Activated T-cell treated with anti-CD3 and anti-CD28 coated beads, Interleukin-2, amount 50 U/mL, for 24 hours (primary cell): ENCODE results near the gene SRD5A1.

ENCODE experiments used
- DNase-seq: peaks from one replicate; pipeline ENCODE4 v3.0.0-alpha.2; 2020
- H3K27ac Mint-ChIP-seq: 2 replicates; pipeline ENCODE4 v1.8.0; 2020; ENCODE audit warnings: mild to moderate bottlenecking, mixed read lengths
- H3K27me3 Mint-ChIP-seq: 2 replicates; pipeline ENCODE4 v1.8.0; 2020; ENCODE audit warnings: mixed read lengths
- H3K36me3 Mint-ChIP-seq: 2 replicates; pipeline ENCODE4 v1.8.0; 2020; ENCODE audit warnings: low read depth, mixed read lengths
- H3K4me1 Mint-ChIP-seq: 2 replicates; pipeline ENCODE4 v1.8.0; 2020; ENCODE audit warnings: low read depth, mixed read lengths
- H3K4me3 Mint-ChIP-seq: 2 replicates; pipeline ENCODE4 v1.8.0; 2020; ENCODE audit warnings: mild to moderate bottlenecking, moderate library complexity, mixed read lengths
- H3K9me3 Mint-ChIP-seq: 2 replicates; pipeline ENCODE4 v1.8.0; 2020; ENCODE audit warnings: mixed read lengths

Gene SRD5A1

GRCh38 chr5:6675784-6676491 is 42.7 kb downstream of the SRD5A1 start:
- Mint-ChIP-seq H3K27me3 (peaks cover 8% of the 10 kb centered on the region), H3K27ac (no peak overlapping the region)

GRCh38 chr5:6676702-6677101 is 43.5 kb downstream of the SRD5A1 start:
- Mint-ChIP-seq H3K27ac (no peak overlapping the region), H3K9me3 (no peaks in the 10 kb centered on the region), H3K27me3 (peaks cover 14% of the 10 kb centered on the region), H3K36me3 (no peaks in the 10 kb centered on the region), H3K4me3 (no peak overlapping the region), H3K4me1 (no peaks in the 10 kb centered on the region)
- DNase-seq = no peak

More at GRCh38 chr5:6675784-6676491, 42.7 kb downstream of the SRD5A1 start:
- peaks cover 5% of the 10 kb centered on the region for H3K36me3 Mint-ChIP-seq
- H3K9me3 Mint-ChIP-seq = no peaks in the 10 kb centered on the region
- DNase-seq = no peak
- H3K4me1 Mint-ChIP-seq = no peaks in the 10 kb centered on the region
- no peak overlapping the region for H3K4me3 Mint-ChIP-seq

GRCh38 chr5:6678385-6678784 is 45.1 kb downstream of the SRD5A1 start:
- Mint-ChIP-seq H3K4me3 (no peak overlapping the region), H3K4me1 (no peaks in the 10 kb centered on the region), H3K36me3 (no peaks in the 10 kb centered on the region), H3K9me3 (no peaks in the 10 kb centered on the region), H3K27ac (no peak overlapping the region), H3K27me3 (peaks cover 19% of the 10 kb centered on the region)
- no peak for DNase-seq

GRCh38 chr5:6680922-6681321 is 47.7 kb downstream of the SRD5A1 start:
- H3K4me3 Mint-ChIP-seq = no peak overlapping the region
- H3K27ac Mint-ChIP-seq = no peak overlapping the region
- H3K36me3 Mint-ChIP-seq = no peaks in the 10 kb centered on the region
- no peaks in the 10 kb centered on the region for H3K9me3 Mint-ChIP-seq
- DNase-seq = no peak
- H3K27me3 Mint-ChIP-seq = peaks cover 43% of the 10 kb centered on the region
- H3K4me1 Mint-ChIP-seq = no peaks in the 10 kb centered on the region

- no peak overlapping the region for H3K4me3 Mint-ChIP-seq
- H3K4me1 Mint-ChIP-seq = peaks cover 2% of the 10 kb centered on the region
- H3K27me3 Mint-ChIP-seq = peaks cover 51% of the 10 kb centered on the region
- no peak overlapping the region for H3K27ac Mint-ChIP-seq
- no peaks in the 10 kb centered on the region for H3K36me3 Mint-ChIP-seq
- no peaks in the 10 kb centered on the region for H3K9me3 Mint-ChIP-seq
- DNase-seq = no peak
Measured at GRCh38 chr5:6681682-6682081, 48.4 kb downstream of the SRD5A1 start.

- Mint-ChIP-seq H3K27me3 (peaks cover 54% of the 10 kb centered on the region), H3K36me3 (no peaks in the 10 kb centered on the region), H3K9me3 (no peaks in the 10 kb centered on the region), H3K27ac (no peak overlapping the region), H3K4me1 (peaks cover 6% of the 10 kb centered on the region), H3K4me3 (no peak overlapping the region)
- no peak for DNase-seq
Measured at GRCh38 chr5:6682239-6682638, 49.0 kb downstream of the SRD5A1 start.

- Mint-ChIP-seq H3K4me3 (no peak overlapping the region), H3K4me1 (peaks cover 9% of the 10 kb centered on the region), H3K27ac (no peak overlapping the region), H3K27me3 (peaks cover 62% of the 10 kb centered on the region), H3K9me3 (no peaks in the 10 kb centered on the region), H3K36me3 (no peaks in the 10 kb centered on the region)
- DNase-seq = no peak
Measured at GRCh38 chr5:6683241-6683640, 50.0 kb downstream of the SRD5A1 start.

- Mint-ChIP-seq H3K4me1 (peaks cover 9% of the 10 kb centered on the region), H3K9me3 (no peaks in the 10 kb centered on the region)
- DNase-seq = no peak
Measured at GRCh38 chr5:6684075-6684474, 50.8 kb downstream of the SRD5A1 start.

GRCh38 chr5:6686501-6686900 is 53.3 kb downstream of the SRD5A1 start:
- H3K27me3 Mint-ChIP-seq = peaks cover 64% of the 10 kb centered on the region
- DNase-seq = no peak
- no peak overlapping the region for H3K27ac Mint-ChIP-seq
- H3K9me3 Mint-ChIP-seq = no peaks in the 10 kb centered on the region
- H3K4me1 Mint-ChIP-seq = peaks cover 9% of the 10 kb centered on the region
- no peak overlapping the region for H3K4me3 Mint-ChIP-seq
- no peaks in the 10 kb centered on the region for H3K36me3 Mint-ChIP-seq

More at GRCh38 chr5:6684075-6684474, 50.8 kb downstream of the SRD5A1 start:
- H3K36me3 Mint-ChIP-seq = no peaks in the 10 kb centered on the region
- no peak overlapping the region for H3K27ac Mint-ChIP-seq
- peaks cover 65% of the 10 kb centered on the region for H3K27me3 Mint-ChIP-seq
- H3K4me3 Mint-ChIP-seq = no peak overlapping the region

- H3K4me1 Mint-ChIP-seq = peaks cover 9% of the 10 kb centered on the region
- no peaks in the 10 kb centered on the region for H3K36me3 Mint-ChIP-seq
- H3K4me3 Mint-ChIP-seq = no peak overlapping the region
- H3K27me3 Mint-ChIP-seq = peaks cover 62% of the 10 kb centered on the region
- H3K9me3 Mint-ChIP-seq = no peaks in the 10 kb centered on the region
- H3K27ac Mint-ChIP-seq = no peak overlapping the region
- no peak for DNase-seq
Measured at GRCh38 chr5:6686915-6687409, 53.7 kb downstream of the SRD5A1 start.

- Mint-ChIP-seq H3K4me1 (peaks cover 9% of the 10 kb centered on the region), H3K9me3 (no peaks in the 10 kb centered on the region), H3K4me3 (no peak overlapping the region), H3K27ac (no peak overlapping the region), H3K36me3 (no peaks in the 10 kb centered on the region), H3K27me3 (peaks cover 66% of the 10 kb centered on the region)
- no peak for DNase-seq
Measured at GRCh38 chr5:6687505-6687904, 54.3 kb downstream of the SRD5A1 start.

- H3K27me3 Mint-ChIP-seq = peaks cover 58% of the 10 kb centered on the region
- no peak for DNase-seq
- no peak overlapping the region for H3K4me3 Mint-ChIP-seq
- no peak overlapping the region for H3K27ac Mint-ChIP-seq
- H3K9me3 Mint-ChIP-seq = no peaks in the 10 kb centered on the region
- H3K36me3 Mint-ChIP-seq = no peaks in the 10 kb centered on the region
- no peaks in the 10 kb centered on the region for H3K4me1 Mint-ChIP-seq
Measured at GRCh38 chr5:6692906-6693305, 59.7 kb downstream of the SRD5A1 start.

GRCh38 chr5:6698696-6699095 is 65.5 kb downstream of the SRD5A1 start:
- Mint-ChIP-seq H3K4me3 (no peak overlapping the region), H3K4me1 (no peaks in the 10 kb centered on the region), H3K27ac (no peak overlapping the region), H3K27me3 (peaks cover 54% of the 10 kb centered on the region), H3K9me3 (no peaks in the 10 kb centered on the region), H3K36me3 (no peaks in the 10 kb centered on the region)
- DNase-seq = no peak

- DNase-seq = no peak
- Mint-ChIP-seq H3K36me3 (no peaks in the 10 kb centered on the region), H3K4me1 (no peaks in the 10 kb centered on the region), H3K27ac (no peak overlapping the region), H3K27me3 (peaks cover 49% of the 10 kb centered on the region), H3K4me3 (no peak overlapping the region), H3K9me3 (no peaks in the 10 kb centered on the region)
Measured at GRCh38 chr5:6699357-6699756, 66.1 kb downstream of the SRD5A1 start.

GRCh38 chr5:6700074-6700684 is 66.9 kb downstream of the SRD5A1 start:
- H3K27me3 Mint-ChIP-seq = peaks cover 45% of the 10 kb centered on the region
- no peaks in the 10 kb centered on the region for H3K9me3 Mint-ChIP-seq
- H3K36me3 Mint-ChIP-seq = no peaks in the 10 kb centered on the region

More at GRCh38 chr5:6700074-6700684, 66.9 kb downstream of the SRD5A1 start:
- Mint-ChIP-seq H3K4me3 (no peak overlapping the region), H3K4me1 (peaks cover 4% of the 10 kb centered on the region), H3K27ac (no peak overlapping the region)
- DNase-seq = no peak
